HG02840 (cell line): Measurements from ENCODE around the gene POLR1D.

Experiments
- ATAC-seq: cut with Tn5 transposase; IDR thresholded peaks from one replicate; pipeline ENCODE4 v1.9.1; 2021; ENCODE audit warnings: mild to moderate bottlenecking, moderate library complexity, moderate number of reproducible peaks; ENCODE audit not compliant: unreplicated experiment, low FRiP score

Gene POLR1D, protein sequence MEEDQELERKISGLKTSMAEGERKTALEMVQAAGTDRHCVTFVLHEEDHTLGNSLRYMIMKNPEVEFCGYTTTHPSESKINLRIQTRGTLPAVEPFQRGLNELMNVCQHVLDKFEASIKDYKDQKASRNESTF

GRCh38 chr13:27621366-27622101 lies at the start of gene POLR1D:
Gene POLR1D (plus strand): TSS chr13:27621892. CDS start chr13:27621984, 92 bp downstream.
- peak; percentile 51 for ATAC-seq

DNA sequence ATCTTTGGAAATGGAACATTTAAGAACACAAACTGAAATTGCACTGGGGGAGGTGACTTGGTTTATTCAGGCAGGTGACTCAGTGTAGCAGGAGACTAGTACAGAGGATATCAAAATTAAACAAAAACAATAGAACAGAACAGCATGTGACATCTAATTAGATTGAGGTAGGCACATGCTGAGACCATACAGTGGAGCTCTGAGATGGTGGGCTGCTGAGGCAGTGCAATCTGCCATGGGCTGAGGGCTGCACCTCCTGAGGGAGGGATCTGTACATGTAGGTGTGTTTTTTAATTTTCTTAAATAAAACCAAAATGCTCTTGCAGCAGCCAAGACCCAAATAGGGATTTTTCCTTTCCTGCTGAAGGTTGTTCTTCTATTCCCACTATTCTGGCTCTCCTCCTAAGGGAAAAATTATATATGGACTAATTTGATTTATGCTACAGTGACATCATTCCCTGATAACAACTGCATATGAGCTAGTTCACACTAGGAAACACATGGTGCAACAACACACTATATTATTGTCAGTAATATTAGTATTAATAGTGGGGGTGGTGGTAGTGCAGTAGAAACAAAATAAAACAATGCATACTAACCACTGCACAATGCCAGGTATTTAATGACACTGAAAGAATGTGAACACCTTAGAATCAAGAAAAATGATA lies 49.3 kb upstream of the POLR1D start:
- no peak for ATAC-seq

- no peak for ATAC-seq
Observed at GRCh38 chr13:27573265-27573664, 48.4 kb upstream of the POLR1D start.

- no peak for ATAC-seq
Observed at GRCh38 chr13:27574661-27575060, 47.0 kb upstream of the POLR1D start.

DNA sequence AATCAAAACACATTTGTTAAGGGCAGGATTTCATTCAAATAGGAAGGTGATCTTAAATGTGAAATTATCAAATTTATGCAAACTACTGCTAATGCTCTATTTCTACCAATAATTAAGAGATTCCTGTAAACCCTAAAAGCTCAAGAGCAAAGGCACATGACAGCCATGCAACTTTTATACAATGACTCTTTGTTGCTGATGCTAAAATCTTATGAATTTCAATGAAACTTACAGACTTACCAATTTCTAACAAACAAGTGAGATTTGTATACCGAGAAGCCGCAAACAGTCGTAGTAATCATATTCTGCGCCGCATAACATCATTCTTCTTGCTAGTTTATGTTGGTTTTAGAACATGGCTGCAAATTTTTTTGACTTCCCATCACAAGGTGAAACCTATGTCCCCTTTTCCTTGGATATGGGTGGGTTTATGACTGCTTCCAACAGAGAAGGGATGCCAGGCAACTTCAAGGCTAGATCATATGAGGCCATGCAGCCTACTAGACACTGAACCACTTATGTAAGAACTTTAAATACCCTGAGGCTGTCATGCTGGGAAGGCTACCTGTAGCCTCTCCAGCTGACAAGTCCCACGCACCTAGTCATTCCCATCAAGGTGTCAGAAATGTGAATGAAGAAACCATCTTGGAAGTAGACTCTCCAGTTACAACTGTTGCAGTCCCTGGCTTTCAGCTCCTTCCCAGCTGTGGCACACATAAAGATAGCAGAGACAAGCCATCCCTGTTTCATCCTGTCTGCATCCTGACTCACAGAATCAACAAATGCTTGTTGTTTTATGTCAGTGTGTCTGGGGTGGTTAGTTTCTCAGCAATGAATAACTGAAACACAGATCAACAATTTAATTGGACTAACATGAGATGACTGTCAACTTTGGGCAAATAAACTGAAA lies 43.3 kb upstream of the POLR1D start:
- ATAC-seq = no peak

DNA sequence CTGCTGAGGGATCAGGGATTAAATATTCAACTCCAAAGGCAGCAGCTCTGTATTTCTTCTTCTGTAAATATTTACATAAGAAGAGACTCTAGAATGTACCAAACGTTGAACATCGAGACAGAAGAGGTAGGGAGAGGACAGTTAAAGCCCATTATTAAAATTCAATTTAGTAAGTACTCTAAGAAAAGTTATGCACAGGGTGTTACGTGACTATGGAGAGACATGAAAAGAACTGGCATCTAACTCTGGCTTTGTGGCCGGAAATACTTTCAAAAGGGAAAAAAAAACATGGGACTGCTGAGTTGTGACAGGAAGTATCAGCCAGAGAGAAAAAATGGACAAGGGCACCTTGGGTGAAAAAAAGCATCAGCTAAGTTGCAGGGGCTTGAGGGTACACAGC lies 38.0 kb upstream of the POLR1D start:
- no peak for ATAC-seq

- no peak for ATAC-seq
Observed at GRCh38 chr13:27587095-27587746, 34.5 kb upstream of the POLR1D start.

GRCh38 chr13:27588405-27588804 lies 33.3 kb upstream of the POLR1D start:
- ATAC-seq = no peak

DNA sequence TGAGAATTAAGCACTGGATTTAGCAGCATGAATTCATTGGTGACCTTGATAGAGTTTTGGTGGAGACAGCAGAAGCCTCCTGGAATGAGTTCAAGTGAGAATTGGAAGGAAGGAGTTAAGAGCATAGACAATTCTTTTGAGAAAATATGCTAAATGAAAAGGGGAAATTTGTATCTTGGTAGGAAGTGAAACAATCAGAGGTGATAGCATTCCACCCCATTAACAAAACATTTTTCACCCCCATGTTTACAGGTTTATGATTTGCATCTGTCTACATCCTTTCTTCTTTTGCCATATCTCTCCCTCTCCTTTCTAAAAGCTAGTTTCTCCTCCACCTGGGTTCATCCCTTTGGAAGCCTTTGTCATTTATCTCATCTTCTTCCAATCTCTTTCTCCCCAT lies 28.8 kb upstream of the POLR1D start:
- ATAC-seq = no peak

- ATAC-seq = no peak
Observed at GRCh38 chr13:27593267-27593666, 28.4 kb upstream of the POLR1D start.

GRCh38 chr13:27595055-27595811 lies 26.5 kb upstream of the POLR1D start:
- ATAC-seq = no peak

DNA sequence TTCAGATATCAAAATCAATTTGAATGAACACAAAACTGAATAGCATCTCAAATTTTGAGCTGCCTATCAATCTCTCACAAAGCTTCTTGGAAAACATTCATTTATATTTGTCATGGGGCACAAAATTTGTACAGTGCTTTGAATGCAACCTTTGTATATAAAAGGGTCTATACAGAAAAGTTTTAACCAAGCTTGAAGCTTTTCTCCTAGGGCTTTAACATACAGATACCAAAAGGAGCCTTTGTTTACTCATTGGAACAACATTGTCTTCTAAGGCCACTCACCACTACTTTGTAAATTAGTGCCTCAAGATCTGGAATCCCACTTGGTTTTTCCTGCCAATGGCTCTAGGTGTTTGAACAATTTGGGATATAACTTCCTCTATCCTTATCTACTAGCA lies 22.6 kb upstream of the POLR1D start:
- ATAC-seq = no peak

GRCh38 chr13:27599845-27600553 lies 21.7 kb upstream of the POLR1D start:
- no peak for ATAC-seq

DNA sequence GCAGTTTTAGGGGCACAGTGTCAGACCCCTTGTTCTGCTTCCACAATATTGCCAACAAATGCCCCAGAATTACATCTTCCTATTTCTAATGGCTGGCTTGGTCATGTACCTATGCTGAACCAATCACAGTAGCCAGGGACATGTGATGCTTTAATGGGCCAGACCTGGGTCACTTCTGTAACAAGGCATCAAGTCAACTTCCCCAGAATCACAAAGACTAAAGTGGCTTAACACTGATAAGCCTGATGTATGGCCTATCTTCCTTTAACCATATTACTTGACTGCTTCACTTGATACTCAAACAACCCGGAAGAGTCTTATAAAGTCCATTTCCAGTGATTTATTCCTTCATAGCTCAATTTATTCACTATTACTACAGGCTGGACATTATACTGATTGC lies 21.0 kb upstream of the POLR1D start:
- ATAC-seq = no peak

GRCh38 chr13:27601208-27601607 lies 20.5 kb upstream of the POLR1D start:
- no peak for ATAC-seq

DNA sequence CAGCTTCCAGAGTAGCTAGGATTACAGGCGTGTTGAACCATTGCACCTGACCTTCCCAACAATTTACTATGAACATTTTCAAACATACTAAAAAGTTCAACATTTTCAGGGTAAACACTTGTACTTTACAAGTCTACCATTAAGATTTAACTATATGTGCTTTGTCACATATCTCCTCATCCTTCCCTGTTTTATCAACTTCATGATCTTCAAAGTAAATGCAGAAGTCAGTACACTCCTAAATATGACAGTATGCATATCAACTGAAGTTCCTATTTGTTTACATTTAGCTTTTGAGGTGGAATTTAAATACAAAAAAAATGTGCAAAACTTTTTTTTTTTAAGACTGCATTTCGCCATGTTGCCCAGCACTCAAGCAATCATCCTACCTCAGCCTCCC lies 19.9 kb upstream of the POLR1D start:
- no peak for ATAC-seq

DNA sequence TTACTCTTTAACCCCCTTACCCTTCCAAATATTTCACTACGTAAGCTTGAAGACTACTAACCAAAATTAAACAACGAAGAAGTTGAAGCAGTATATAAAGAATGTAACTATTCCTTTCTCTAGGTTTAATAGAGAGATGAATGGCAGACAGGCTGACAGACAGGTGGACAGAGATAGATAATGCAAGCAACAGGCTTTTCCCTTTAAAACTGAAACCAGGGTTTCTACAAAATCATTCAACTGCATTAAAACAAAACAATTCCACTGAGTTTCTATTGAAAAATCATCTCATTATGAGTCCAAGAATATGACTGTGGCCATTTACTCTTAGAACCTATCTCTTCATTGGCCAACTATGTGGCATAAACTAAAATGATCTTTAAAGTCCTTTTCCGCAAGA lies 16.6 kb upstream of the POLR1D start:
- no peak for ATAC-seq

DNA sequence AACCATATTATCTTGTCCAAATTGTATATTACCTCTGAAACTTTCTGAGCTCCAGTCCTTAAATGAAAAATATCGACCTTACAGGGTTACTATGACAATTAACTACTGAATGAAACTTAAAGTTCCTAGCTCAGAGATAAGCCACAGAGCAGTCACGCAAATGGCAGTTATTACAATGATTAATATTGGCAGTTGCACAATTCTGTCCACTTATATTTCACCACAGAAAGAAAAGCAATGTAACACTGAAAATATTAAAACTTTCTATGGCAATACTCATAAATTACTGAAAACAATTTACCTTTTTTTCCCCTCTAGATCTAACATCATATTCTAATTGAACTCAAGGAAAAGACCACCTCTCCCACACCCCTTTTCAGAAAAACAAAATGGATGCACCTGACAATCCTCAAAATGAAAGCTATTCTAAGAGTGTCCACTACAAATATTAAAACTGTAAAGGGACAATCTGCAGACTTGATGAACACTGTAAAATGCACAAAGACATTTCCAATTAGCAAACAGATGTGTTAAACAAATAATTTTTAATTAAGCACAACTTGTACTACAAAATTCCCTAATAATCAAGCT lies 16.0 kb upstream of the POLR1D start:
- ATAC-seq = no peak

- no peak for ATAC-seq
Observed at GRCh38 chr13:27607125-27607524, 14.6 kb upstream of the POLR1D start.
